ENCODE results near the gene LHX6. TPM values are rescaled to one million over a fixed set of nuclear protein-coding genes. Genes with fewer than 3 reads are reported as not detected.

LHX6 gene
- total RNA-seq, 1 experiment from 2014 or later: 1.8 TPM

DNA sequence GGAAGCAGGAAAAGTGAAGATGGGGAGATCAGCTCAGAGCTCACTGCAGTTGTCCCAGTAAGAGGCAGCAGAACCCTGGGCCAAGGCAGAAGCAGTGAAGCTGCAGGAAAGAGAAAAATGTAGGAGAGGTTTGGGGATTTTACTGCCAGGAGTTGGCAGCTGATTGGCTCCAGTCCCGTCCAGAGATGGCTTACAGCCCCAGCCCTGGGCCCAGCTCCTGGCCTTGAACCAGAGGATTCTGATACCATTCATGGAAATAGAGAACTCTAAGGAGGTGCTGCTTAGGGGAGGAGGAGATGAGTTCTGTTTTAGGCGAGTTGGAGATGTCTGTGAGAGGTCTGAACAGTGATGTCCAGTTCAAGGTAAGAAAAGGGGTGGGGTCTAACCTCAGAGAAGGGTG, 64.5 kb downstream of the LHX6 start:
- H3K36me3 Mint-ChIP-seq (ENCODE audit: insufficient read depth in 1 of 3, low read depth in 3 of 3): no peaks in the 10 kb centered on the region; a peak in 2 of 7 replicates
- no peaks in the 10 kb centered on the region for H3K27me3 ChIP-seq (ENCODE audit: insufficient read depth, low read length)
- no peak overlapping the region for H3K4ac ChIP-seq (ENCODE audit: low read depth, low read length)
- H3T11ph ChIP-seq (ENCODE audit: low read length): no peak overlapping the region
- TF ChIP-seq, protein P1, sequence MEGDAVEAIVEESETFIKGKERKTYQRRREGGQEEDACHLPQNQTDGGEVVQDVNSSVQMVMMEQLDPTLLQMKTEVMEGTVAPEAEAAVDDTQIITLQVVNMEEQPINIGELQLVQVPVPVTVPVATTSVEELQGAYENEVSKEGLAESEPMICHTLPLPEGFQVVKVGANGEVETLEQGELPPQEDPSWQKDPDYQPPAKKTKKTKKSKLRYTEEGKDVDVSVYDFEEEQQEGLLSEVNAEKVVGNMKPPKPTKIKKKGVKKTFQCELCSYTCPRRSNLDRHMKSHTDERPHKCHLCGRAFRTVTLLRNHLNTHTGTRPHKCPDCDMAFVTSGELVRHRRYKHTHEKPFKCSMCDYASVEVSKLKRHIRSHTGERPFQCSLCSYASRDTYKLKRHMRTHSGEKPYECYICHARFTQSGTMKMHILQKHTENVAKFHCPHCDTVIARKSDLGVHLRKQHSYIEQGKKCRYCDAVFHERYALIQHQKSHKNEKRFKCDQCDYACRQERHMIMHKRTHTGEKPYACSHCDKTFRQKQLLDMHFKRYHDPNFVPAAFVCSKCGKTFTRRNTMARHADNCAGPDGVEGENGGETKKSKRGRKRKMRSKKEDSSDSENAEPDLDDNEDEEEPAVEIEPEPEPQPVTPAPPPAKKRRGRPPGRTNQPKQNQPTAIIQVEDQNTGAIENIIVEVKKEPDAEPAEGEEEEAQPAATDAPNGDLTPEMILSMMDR (conservative IDR thresholded peaks at IDR 0.05): no peak
- H3K9me3 ChIP-seq (ENCODE audit: control insufficient read depth, low read depth, low read length): no peaks in the 10 kb centered on the region
- no peaks in the 10 kb centered on the region for H3K23me2 ChIP-seq (ENCODE audit: insufficient read length, low read depth, low read length, poor library complexity, severe bottlenecking)
- H3K27ac ChIP-seq (ENCODE audit: insufficient read length, low read depth, low read length): no peak overlapping the region
- no peak overlapping the region for H3K9ac ChIP-seq (ENCODE audit: extremely low read depth, insufficient read length, low read length)
- H3K4me1 Mint-ChIP-seq: peaks cover 0 to 4% of the 10 kb centered on the region in 2 experiments; a peak in 1 of 4 replicates
- H3K14ac ChIP-seq (ENCODE audit: insufficient read depth, low read length): no peak overlapping the region
- no peak overlapping the region for H2BK12ac ChIP-seq (ENCODE audit: insufficient read length, low read depth, low read length)
- H3K27ac Mint-ChIP-seq: no peak overlapping the region
- H3K23ac ChIP-seq (ENCODE audit: insufficient read length, low read depth, low read length): no peak overlapping the region
- peaks cover 29% of the 10 kb centered on the region for H3K27me3 Mint-ChIP-seq (ENCODE audit: low read depth)
- no peak overlapping the region for H3K4me2 ChIP-seq (ENCODE audit: insufficient read depth, insufficient read length, low read length)
- H3K79me2 ChIP-seq (ENCODE audit: insufficient read depth, low read length): no peaks in the 10 kb centered on the region
- no peaks in the 10 kb centered on the region for H4K20me1 ChIP-seq (ENCODE audit: control insufficient read depth, insufficient read depth, insufficient read length)
- H3K4me1 ChIP-seq (ENCODE audit: insufficient read depth, low read length): no peaks in the 10 kb centered on the region
- no peak overlapping the region for H4K5ac ChIP-seq (ENCODE audit: insufficient read length, low read depth, low read length)
- no peak overlapping the region for H3K18ac ChIP-seq (ENCODE audit: insufficient read length, low read depth, low read length)
- no peak overlapping the region for H2BK20ac ChIP-seq (ENCODE audit: low read depth, low read length, poor library complexity, severe bottlenecking)
- no peaks in the 10 kb centered on the region for H3K79me1 ChIP-seq (ENCODE audit: insufficient read depth, low read depth, low read length, poor library complexity, severe bottlenecking)
- no peak overlapping the region for H2BK120ac ChIP-seq (ENCODE audit: low read depth, low read length, poor library complexity, severe bottlenecking)
- H2AK5ac ChIP-seq (ENCODE audit: insufficient read length, low read length): no peak overlapping the region
- H2BK15ac ChIP-seq (ENCODE audit: low read depth, low read length): no peak overlapping the region
- H3K4me3 Mint-ChIP-seq: no peak overlapping the region
- no CpG with 5 or more reads among the region's 2 CpGs for WGBS (ENCODE audit: extremely low coverage, insufficient read length, low lambda C conversion rate)
- no peak overlapping the region for H4K91ac ChIP-seq (ENCODE audit: insufficient read length, low read depth, low read length)
- no peak overlapping the region for H4K8ac ChIP-seq (replicated peaks; ENCODE audit: insufficient read length, low read depth, low read length)
- H3K9me3 Mint-ChIP-seq: peaks cover 13 to 14% of the 10 kb centered on the region in 2 experiments
- no peak overlapping the region for H3K56ac ChIP-seq (ENCODE audit: insufficient read length, low read depth, low read length)
- H2BK5ac ChIP-seq (ENCODE audit: insufficient read length, low read length): no peak overlapping the region
- no peak for DNase-seq
- H2AFZ ChIP-seq (ENCODE audit: low read length): no peak overlapping the region

Measured in H9 (cell line).